Activated T-cell treated with anti-CD3 and anti-CD28 coated beads, Interleukin-2, amount 50 U/mL, for 24 hours (primary cell): ENCODE data around the gene ATAD3B.
"Not testable (repeated sequence)": the region's sequence is repeated elsewhere in the genome, so short reads cannot be mapped to it uniquely, and the experiment has no call there.

Source experiments
- DNase-seq: peaks from one replicate; pipeline ENCODE4 v3.0.0-alpha.2; 2020
- H3K27ac Mint-ChIP-seq: 2 replicates; pipeline ENCODE4 v1.8.0; 2020; ENCODE audit warnings: mild to moderate bottlenecking, mixed read lengths
- H3K27me3 Mint-ChIP-seq: 2 replicates; pipeline ENCODE4 v1.8.0; 2020; ENCODE audit warnings: mixed read lengths
- H3K36me3 Mint-ChIP-seq: 2 replicates; pipeline ENCODE4 v1.8.0; 2020; ENCODE audit warnings: low read depth, mixed read lengths
- H3K4me1 Mint-ChIP-seq: 2 replicates; pipeline ENCODE4 v1.8.0; 2020; ENCODE audit warnings: low read depth, mixed read lengths
- H3K4me3 Mint-ChIP-seq: 2 replicates; pipeline ENCODE4 v1.8.0; 2020; ENCODE audit warnings: mild to moderate bottlenecking, moderate library complexity, mixed read lengths
- H3K9me3 Mint-ChIP-seq: 2 replicates; pipeline ENCODE4 v1.8.0; 2020; ENCODE audit warnings: mixed read lengths

ATAD3B gene

GRCh38 chr1:1494311-1494710, 22.7 kb downstream of the ATAD3B start:
- not testable (repeated sequence) for H3K9me3 Mint-ChIP-seq, H3K27me3 Mint-ChIP-seq, H3K27ac Mint-ChIP-seq, H3K4me3 Mint-ChIP-seq, DNase-seq, H3K4me1 Mint-ChIP-seq
- H3K36me3 Mint-ChIP-seq: peaks cover 69% of the 10 kb centered on the region

GRCh38 chr1:1495461-1495975, 24.0 kb downstream of the ATAD3B start:
- not testable (repeated sequence) for H3K4me1 Mint-ChIP-seq, H3K9me3 Mint-ChIP-seq, H3K4me3 Mint-ChIP-seq, H3K27me3 Mint-ChIP-seq, DNase-seq
- Mint-ChIP-seq H3K27ac (peak overlapping the region; percentile 50), H3K36me3 (peaks cover 57% of the 10 kb centered on the region)

DNA sequence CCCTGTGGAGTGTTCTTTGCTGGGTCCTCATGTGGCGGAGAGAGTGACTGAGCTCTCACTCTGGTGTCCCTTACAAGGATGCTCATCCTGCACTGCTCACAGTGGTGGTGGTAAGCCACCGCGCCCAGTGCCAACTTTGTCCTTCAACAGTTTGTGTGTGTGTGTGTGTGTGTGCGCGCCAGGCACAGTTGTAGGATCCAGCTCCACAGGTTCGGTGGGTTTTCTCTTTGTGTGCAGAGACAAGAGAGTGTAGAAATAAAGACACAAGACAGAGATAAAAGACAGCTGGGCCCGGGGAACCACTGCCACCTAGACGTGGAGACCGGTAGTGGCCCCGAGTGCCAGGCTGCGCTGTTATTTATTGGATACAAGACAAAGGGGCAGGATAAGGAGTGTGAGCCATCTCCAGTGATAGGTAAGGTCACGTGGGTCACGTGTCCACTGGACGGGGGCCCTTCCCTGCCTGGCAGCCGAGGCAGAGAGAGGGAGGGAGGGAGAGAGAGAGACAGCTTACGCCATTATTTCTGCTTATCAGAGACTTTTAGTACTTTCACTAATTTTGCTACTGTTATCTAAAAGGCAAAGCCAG, 33.3 kb downstream of the ATAD3B start:
- Mint-ChIP-seq H3K4me3 (peak overlapping the region; percentile 47), H3K27ac (peak overlapping the region; percentile 92), H3K4me1 (peaks cover 14% of the 10 kb centered on the region)
- H3K9me3 Mint-ChIP-seq, H3K36me3 Mint-ChIP-seq, H3K27me3 Mint-ChIP-seq: not testable (repeated sequence)
- DNase-seq: peak; percentile 79

- H3K27me3 Mint-ChIP-seq, H3K36me3 Mint-ChIP-seq, DNase-seq, H3K9me3 Mint-ChIP-seq: not testable (repeated sequence)
- H3K4me3 Mint-ChIP-seq: peak overlapping the region; percentile 47
- H3K4me1 Mint-ChIP-seq: peaks cover 14% of the 10 kb centered on the region
- peak overlapping the region; percentile 92 for H3K27ac Mint-ChIP-seq
Measured at GRCh38 chr1:1505366-1505798, 33.8 kb downstream of the ATAD3B start.

- H3K27me3 Mint-ChIP-seq, H3K27ac Mint-ChIP-seq, H3K9me3 Mint-ChIP-seq, H3K36me3 Mint-ChIP-seq, DNase-seq: not testable (repeated sequence)
- Mint-ChIP-seq H3K4me3 (peak overlapping the region; percentile 32), H3K4me1 (peaks cover 15% of the 10 kb centered on the region)
Measured at GRCh38 chr1:1505801-1506200, 34.2 kb downstream of the ATAD3B start.

GRCh38 chr1:1507305-1507704, 35.7 kb downstream of the ATAD3B start:
- DNase-seq: no peak
- no peaks in the 10 kb centered on the region for H3K27me3 Mint-ChIP-seq
- no peak overlapping the region for H3K27ac Mint-ChIP-seq
- no peak overlapping the region for H3K4me3 Mint-ChIP-seq
- H3K9me3 Mint-ChIP-seq: no peaks in the 10 kb centered on the region
- H3K4me1 Mint-ChIP-seq: peaks cover 19% of the 10 kb centered on the region
- peaks cover 5% of the 10 kb centered on the region for H3K36me3 Mint-ChIP-seq

GRCh38 chr1:1508775-1509464, 37.4 kb downstream of the ATAD3B start:
- not testable (repeated sequence) for H3K36me3 Mint-ChIP-seq, H3K27me3 Mint-ChIP-seq, H3K27ac Mint-ChIP-seq, H3K9me3 Mint-ChIP-seq, DNase-seq, H3K4me3 Mint-ChIP-seq
- H3K4me1 Mint-ChIP-seq: peaks cover 22% of the 10 kb centered on the region

DNA sequence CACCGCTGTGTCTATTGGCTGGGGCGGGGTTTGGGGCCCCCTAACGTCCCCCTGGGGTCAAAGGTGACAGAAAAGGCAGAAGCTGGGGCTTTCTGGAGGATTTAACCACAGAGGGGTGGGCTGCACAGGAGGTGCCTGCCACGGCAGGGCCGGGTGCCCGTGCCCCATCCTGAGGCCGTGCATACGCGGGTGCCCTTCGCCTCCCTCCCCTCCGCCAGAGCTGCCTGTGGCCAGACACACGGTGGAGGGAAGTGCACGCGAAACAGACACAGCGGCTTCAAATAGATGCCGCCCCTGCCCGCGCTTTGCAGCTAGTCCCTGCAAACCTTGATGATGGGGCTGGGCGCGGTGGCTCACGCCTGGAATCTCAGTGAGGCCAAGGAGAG, 37.9 kb downstream of the ATAD3B start:
- peaks cover 23% of the 10 kb centered on the region for H3K4me1 Mint-ChIP-seq

GRCh38 chr1:1510912-1511532, 39.5 kb downstream of the ATAD3B start:
- Mint-ChIP-seq H3K9me3 (no peaks in the 10 kb centered on the region), H3K4me3 (peak overlapping the region; percentile 85), H3K27me3 (no peaks in the 10 kb centered on the region), H3K36me3 (peaks cover 28% of the 10 kb centered on the region), H3K27ac (peak overlapping the region; percentile 92), H3K4me1 (peaks cover 17% of the 10 kb centered on the region)
- no peak for DNase-seq

More for the DNA sequence above, 37.9 kb downstream of the ATAD3B start:
- H3K9me3 Mint-ChIP-seq, H3K4me3 Mint-ChIP-seq, H3K27me3 Mint-ChIP-seq, DNase-seq, H3K27ac Mint-ChIP-seq: not testable (repeated sequence)
- H3K36me3 Mint-ChIP-seq: peaks cover 14% of the 10 kb centered on the region

DNA sequence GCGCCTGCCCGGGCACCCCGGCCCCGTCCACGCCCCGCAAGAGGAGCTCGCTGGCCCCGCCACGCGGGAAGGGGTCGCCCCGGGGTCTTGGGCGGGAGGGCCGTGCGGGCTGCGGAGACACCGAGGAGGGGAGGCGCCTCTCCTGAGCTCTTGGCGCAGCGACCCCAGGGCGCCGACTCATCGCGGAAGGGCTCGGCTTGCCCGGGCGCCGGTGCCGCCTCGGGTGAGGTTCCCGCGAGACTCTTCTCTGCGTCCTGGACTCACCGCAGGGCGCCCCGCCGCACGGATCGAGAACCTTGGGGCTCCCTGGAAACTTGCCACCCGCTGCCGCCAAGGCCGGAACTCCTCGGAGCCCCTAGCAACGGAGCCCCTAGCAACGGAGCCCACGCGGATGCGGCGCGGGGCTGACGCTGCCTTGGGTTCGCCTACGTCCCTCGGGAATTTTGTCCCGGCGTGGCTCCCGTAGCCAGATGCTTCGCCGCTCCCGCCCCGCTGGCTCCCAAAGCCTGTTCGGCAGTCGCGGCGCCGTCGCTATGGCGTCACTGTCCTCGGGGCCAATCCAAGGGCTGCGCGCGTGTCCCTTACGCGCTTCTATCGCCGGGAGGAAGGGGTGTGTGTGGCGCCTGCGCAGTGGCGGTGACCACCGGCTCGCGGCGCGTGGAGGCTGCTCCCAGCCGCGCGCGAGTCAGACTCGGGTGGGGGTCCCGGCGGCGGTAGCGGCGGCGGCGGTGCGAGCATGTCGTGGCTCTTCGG, 40.1 kb downstream of the ATAD3B start, which contains the start of gene ATAD3A:
Gene ATAD3A (plus strand): TSS at position 630 of the 753 bp plus-strand sequence. CDS start 107 bp downstream, at position 737.
- peak within 1 kb of the TSS; percentile 93 for H3K27ac Mint-ChIP-seq

DNA sequence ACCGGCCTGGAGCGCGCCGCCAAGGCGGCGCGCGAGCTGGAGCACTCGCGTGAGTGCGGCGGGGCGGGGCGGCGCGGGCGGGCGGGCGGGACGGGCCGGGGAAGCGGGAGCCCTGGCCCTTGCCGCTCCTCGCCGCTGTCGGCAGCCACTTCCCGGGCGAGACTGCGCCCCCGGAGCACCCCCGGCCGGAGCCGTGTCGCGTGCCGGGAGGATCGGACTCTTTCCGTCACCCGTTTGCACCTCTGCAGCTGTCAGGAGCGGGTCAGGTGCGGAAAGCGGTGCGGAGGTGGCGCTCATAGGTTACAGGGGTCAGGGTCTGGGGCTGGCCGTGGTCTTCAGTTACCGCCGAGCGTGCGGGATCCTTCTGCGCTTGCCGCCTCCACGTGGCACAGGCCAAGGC, 40.9 kb downstream of the ATAD3B start:
- Mint-ChIP-seq H3K4me1 (peaks cover 15% of the 10 kb centered on the region), H3K4me3 (peak overlapping the region; percentile 83), H3K36me3 (peaks cover 40% of the 10 kb centered on the region)
- not testable (repeated sequence) for H3K27me3 Mint-ChIP-seq, H3K27ac Mint-ChIP-seq, H3K9me3 Mint-ChIP-seq
- DNase-seq: peak; percentile 62

More for the DNA sequence above, 40.1 kb downstream of the ATAD3B start, which contains the start of gene ATAD3A:
- Mint-ChIP-seq H3K36me3 (peaks cover 35% of the 10 kb centered on the region), H3K4me3 (peak within 1 kb of the TSS; percentile 85), H3K27me3 (no peaks in the 10 kb centered on the region), H3K4me1 (peaks cover 15% of the 10 kb centered on the region), H3K9me3 (no peaks in the 10 kb centered on the region)
- peak; percentile 97 for DNase-seq

GRCh38 chr1:1513675-1514074, 42.1 kb downstream of the ATAD3B start:
- H3K4me1 Mint-ChIP-seq: peaks cover 15% of the 10 kb centered on the region
- H3K9me3 Mint-ChIP-seq, DNase-seq, H3K27me3 Mint-ChIP-seq: not testable (repeated sequence)
- H3K27ac Mint-ChIP-seq: peak overlapping the region; percentile 61
- H3K4me3 Mint-ChIP-seq: peak overlapping the region; percentile 78
- H3K36me3 Mint-ChIP-seq: peaks cover 50% of the 10 kb centered on the region

GRCh38 chr1:1514376-1514775, 42.8 kb downstream of the ATAD3B start:
- H3K27ac Mint-ChIP-seq, DNase-seq, H3K27me3 Mint-ChIP-seq, H3K9me3 Mint-ChIP-seq: not testable (repeated sequence)
- Mint-ChIP-seq H3K36me3 (peaks cover 53% of the 10 kb centered on the region), H3K4me1 (peaks cover 15% of the 10 kb centered on the region), H3K4me3 (peak overlapping the region; percentile 23)

GRCh38 chr1:1516923-1517322, 45.4 kb downstream of the ATAD3B start:
- H3K27ac Mint-ChIP-seq, H3K27me3 Mint-ChIP-seq, H3K4me3 Mint-ChIP-seq, H3K4me1 Mint-ChIP-seq, H3K9me3 Mint-ChIP-seq, DNase-seq: not testable (repeated sequence)
- peaks cover 70% of the 10 kb centered on the region for H3K36me3 Mint-ChIP-seq
